ENCODE measurements around the gene FSIP1.

FSIP1 gene

GRCh38 chr15:39596358-39597051, 186.1 kb downstream of the FSIP1 start:
- DNase-seq (ENCODE audit: low read depth in 2 of 2, low spot score in 1 of 2) = no peak

DNA sequence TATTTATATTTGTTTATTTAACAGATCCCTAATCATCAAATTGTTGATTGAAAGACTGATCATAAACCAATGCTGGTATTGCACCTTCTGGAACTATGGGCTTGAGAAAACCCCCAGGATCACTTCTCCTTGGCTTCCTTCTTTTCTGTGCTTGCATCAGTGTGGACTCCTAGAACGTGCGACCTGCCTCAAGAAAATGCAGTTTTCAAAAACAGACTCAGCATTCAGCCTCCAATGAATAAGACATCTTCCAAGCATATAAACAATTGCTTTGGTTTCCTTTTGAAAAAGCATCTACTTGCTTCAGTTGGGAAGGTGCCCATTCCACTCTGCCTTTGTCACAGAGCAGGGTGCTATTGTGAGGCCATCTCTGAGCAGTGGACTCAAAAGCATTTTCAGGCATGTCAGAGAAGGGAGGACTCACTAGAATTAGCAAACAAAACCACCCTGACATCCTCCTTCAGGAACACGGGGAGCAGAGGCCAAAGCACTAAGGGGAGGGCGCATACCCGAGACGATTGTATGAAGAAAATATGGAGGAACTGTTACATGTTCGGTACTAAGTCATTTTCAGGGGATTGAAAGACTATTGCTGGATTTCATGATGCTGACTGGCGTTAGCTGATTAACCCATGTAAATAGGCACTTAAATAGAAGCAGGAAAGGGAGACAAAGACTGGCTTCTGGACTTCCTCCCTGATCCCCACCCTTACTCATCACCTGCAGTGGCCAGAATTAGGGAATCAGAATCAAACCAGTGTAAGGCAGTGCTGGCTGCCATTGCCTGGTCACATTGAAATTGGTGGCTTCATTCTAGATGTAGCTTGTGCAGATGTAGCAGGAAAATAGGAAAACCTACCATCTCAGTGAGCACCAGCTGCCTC, 187.1 kb downstream of the FSIP1 start:
- DNase-seq (ENCODE audit: low read depth in 2 of 2, low spot score in 1 of 2) = no peak

DNA sequence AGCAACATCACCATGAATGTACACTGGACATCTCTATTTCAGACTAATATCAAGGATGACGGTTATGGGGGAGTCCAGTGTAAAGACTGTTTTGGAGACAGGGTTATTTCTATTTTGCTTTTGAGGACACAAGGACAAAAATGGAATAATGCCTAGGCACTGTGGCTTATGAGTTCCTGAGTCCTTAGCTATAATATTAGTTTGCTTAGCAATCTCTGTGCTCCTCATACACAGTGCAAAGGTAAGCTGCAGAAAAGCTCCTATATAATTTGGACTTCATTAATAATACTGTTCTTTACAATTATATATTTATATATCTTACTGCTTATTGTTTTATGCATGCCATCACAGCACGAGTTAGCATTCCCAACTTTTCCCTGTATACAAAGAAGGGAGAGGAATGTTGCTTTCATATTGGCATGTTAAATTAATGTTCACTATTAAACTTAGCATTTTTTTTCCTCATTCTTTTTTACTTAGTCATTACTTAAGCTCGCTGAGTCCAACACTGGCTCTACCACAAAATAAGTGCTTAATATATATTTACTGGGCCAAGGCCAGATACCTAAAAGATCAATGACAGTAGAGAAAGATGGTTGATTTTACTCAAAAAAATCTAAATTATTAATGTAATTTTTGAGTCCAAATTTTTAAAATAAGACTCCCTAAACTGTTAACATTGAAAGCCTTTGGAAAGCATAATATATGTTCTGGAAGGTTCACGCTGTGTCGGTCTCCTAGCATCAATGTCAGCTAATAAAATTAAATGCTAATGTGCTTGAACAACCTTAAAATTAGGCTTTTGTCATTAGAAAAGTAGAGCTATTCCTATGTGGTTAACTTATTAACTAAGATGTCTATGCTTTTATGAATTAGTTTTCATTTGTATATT, 187.9 kb downstream of the FSIP1 start:
- DNase-seq (ENCODE audit: low read depth in 2 of 2, low spot score in 1 of 2) = no peak

GRCh38 chr15:39593656-39594445, 188.8 kb downstream of the FSIP1 start:
- DNase-seq (ENCODE audit: low read depth in 2 of 2, low spot score in 1 of 2) = no peak

GRCh38 chr15:39593071-39593655, 189.5 kb downstream of the FSIP1 start:
- no peak for DNase-seq (ENCODE audit: low read depth in 2 of 2, low spot score in 1 of 2)

GRCh38 chr15:39592500-39592899, 190.1 kb downstream of the FSIP1 start:
- DNase-seq (ENCODE audit: low read depth in 2 of 2, low spot score in 1 of 2) = no peak

GRCh38 chr15:39591896-39592315, 190.7 kb downstream of the FSIP1 start:
- DNase-seq (ENCODE audit: low read depth in 2 of 2, low spot score in 1 of 2) = no peak

DNA sequence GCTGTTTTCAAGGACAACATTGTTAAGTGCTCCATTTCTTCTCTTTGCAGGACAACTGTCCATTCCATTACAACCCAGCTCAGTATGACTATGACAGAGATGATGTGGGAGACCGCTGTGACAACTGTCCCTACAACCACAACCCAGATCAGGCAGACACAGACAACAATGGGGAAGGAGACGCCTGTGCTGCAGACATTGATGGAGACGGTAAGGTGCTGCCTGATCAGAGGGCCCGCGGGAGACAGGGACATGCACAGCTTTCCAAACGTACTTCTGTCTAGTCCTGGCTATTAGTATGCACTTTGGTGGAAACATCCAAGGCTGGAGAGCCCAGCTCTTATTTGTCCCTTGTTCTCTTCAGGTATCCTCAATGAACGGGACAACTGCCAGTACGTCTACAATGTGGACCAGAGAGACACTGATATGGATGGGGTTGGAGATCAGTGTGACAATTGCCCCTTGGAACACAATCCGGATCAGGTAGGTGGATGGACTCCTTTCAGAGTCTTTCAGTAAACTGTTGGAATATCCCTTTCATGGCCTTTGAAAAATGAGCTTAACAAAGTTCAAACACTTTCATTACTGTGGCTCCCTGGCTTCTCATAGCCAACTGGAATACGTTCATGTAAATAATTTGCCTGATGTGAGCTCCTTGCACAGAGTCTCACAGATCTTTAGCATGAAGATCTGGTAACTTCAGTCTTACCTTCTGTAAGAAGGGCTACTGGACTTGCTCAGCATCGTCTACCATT, 191.3 kb downstream of the FSIP1 start:
- DNase-seq (ENCODE audit: low read depth in 2 of 2, low spot score in 1 of 2) = no peak

GRCh38 chr15:39589815-39590644, 192.6 kb downstream of the FSIP1 start:
- DNase-seq (ENCODE audit: low read depth in 2 of 2, low spot score in 1 of 2) = no peak

DNA sequence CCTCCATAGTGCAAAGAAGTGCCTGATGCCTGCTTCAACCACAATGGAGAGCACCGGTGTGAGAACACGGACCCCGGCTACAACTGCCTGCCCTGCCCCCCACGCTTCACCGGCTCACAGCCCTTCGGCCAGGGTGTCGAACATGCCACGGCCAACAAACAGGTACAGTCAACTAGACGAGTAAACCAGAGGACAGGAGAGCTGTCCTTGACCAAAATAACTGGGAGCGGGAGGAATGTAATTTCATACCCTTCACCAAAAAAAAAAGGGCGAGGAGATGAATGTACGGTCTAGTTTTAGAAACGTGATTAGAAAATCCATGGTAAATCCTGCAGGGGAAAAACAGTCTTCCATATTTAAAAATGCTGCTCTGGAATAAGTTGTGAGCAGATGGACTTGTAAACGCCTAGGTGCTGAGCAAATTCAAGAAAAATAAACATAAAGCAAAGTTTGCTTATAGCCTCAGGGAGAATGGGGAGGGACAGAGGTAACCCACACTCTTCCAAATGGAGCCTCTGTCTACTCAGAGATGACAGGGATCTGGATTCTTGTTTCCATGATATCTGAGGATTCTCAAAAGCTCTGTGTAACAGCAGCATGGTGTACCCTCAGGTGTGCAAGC, 193.3 kb downstream of the FSIP1 start:
- no peak for DNase-seq (ENCODE audit: low read depth in 2 of 2, low spot score in 1 of 2)

GRCh38 chr15:39588531-39589192, 194.0 kb downstream of the FSIP1 start:
- DNase-seq (ENCODE audit: low read depth in 2 of 2, low spot score in 1 of 2) = no peak

DNA sequence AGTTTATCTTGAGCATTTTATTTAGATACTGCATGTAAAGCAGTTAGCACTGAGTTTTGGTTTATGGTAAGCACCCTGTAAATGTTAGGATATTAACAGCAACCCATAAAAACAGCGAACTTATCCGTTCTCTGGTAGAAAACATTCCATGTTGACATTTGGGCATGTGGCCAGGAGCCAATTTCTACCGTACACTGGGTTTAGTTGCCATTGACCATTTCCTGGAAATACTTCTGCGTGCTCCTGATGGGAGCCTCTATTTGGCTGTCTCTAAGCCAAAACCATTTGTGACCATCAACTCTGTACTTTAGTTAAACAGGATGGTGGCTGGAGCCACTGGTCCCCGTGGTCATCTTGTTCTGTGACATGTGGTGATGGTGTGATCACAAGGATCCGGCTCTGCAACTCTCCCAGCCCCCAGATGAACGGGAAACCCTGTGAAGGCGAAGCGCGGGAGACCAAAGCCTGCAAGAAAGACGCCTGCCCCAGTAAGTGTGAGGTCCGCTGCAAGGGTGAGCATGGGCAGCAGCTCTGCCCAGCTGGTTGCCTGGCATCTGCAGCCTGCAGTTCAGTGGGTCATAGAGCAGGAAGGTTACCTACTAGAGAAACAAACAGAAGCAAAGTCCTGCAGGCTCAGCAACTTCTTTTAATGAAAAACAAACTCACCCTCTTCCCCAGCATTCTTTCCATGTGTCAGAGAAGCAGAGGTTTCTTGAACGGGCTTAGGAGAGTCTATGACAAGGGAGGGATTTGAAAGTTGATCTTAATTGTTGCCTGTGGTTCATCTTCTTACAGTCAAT, 194.7 kb downstream of the FSIP1 start:
- DNase-seq (ENCODE audit: low read depth in 2 of 2, low spot score in 1 of 2) = no peak

- no peak for DNase-seq (ENCODE audit: low read depth in 2 of 2, low spot score in 1 of 2)
Observed at GRCh38 chr15:39587096-39587721, 195.4 kb downstream of the FSIP1 start.

GRCh38 chr15:39586387-39587095, 196.1 kb downstream of the FSIP1 start:
- DNase-seq (ENCODE audit: low read depth in 2 of 2, low spot score in 1 of 2) = no peak

DNA sequence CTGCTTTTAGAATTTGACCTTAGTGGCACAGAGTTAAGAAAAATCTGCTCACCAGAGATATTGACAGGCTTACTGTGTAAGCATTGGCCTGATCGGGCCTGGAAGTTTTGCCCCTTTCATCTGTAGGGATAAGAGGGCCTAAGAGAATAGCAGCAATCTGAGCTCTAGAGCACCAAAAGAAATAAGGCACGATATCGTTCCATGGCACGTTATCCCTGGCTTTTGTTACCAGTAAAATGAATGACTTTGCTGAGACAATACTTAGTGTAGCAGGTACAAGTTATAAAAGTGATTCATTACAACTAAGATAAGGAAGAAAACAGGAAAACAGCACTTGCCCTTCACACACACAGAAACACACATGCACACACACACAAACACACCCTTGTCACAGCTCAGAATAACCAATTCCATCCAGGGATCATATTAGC, 196.8 kb downstream of the FSIP1 start:
- DNase-seq (ENCODE audit: low read depth in 2 of 2, low spot score in 1 of 2) = no peak

- DNase-seq (ENCODE audit: low read depth in 2 of 2, low spot score in 1 of 2) = no peak
Observed at GRCh38 chr15:39585389-39585841, 197.2 kb downstream of the FSIP1 start.

Data from stimulated activated CD8-positive, alpha-beta memory T cell treated with anti-CD3 and anti-CD28 coated beads, Interleukin-4, amount 100 ng/mL, for 1 hour (primary cell).